ENCODE results near the gene TM2D3.

Gene TM2D3

GRCh38 chr15:101607108-101607507, 45.1 kb downstream of the TM2D3 start:
- no peak for DNase-seq (ENCODE audit: low read depth in 2 of 2)

- DNase-seq (ENCODE audit: low read depth in 2 of 2), result no peak
Observed at GRCh38 chr15:101604124-101604874, 47.9 kb downstream of the TM2D3 start.

- DNase-seq (ENCODE audit: low read depth in 2 of 2), result no peak
Observed at GRCh38 chr15:101602801-101603200, 49.4 kb downstream of the TM2D3 start.

GRCh38 chr15:101600035-101600434, 52.1 kb downstream of the TM2D3 start:
- no peak for DNase-seq (ENCODE audit: low read depth in 2 of 2)

- no peak for DNase-seq (ENCODE audit: low read depth in 2 of 2)
Observed at GRCh38 chr15:101599091-101599490, 53.1 kb downstream of the TM2D3 start.

- DNase-seq (ENCODE audit: low read depth in 2 of 2), result no peak
Observed at GRCh38 chr15:101597360-101597928, 54.7 kb downstream of the TM2D3 start.

- DNase-seq (ENCODE audit: low read depth in 2 of 2), result no peak
Observed at GRCh38 chr15:101596633-101597032, 55.5 kb downstream of the TM2D3 start.
